K562 (cell line): ENCODE data around the gene TPO. TPM values are rescaled to one million over a fixed set of nuclear protein-coding genes. Genes with fewer than 3 reads are reported as not detected.

Experiments used
- ATAC-seq: fragments of 200-7000 bp; cut with Tn5 transposase; 3 replicates; pipeline ENCODE4 v1.9.1; 2020; ENCODE audit warnings: moderate library complexity
- BruUV-seq: library from RNA; stranded (reverse); fragments of 400-500 nt; replicated peaks from 2 replicates; lab custom pipeline; 2021; lab: Mats Ljungman, UMichigan
- CTCF ChIA-PET: fragments of 300-600 bp; formaldehyde crosslinking; extraction: SDS; loops from one replicate; lab custom pipeline; 2021; ENCODE audit warnings: low intra/inter-chr PET ratio; lab: Yijun Ruan, JAX
- POLR2A ChIA-PET: fragments of 300-600, 350-650 bp; sonication (Branson Sonifier 250); formaldehyde crosslinking; extraction: SDS; loops from one replicate; lab custom pipeline; 2021; ENCODE audit warnings: antibody characterized with exemption, inconsistent platforms; lab: Yijun Ruan, JAX
- DNase-seq, 4 experiments: peaks; one replicate each; pipeline versions ENCODE4 v3.0.0 to v3.0.0-alpha.2; 2011 to 2018; ENCODE audit warnings: low spot score in 3 of 4, mixed read lengths in 3 of 4; ENCODE audit errors: extremely low read depth in 1 of 4
- FAIRE-seq: peaks from 2 replicates; lab custom pipeline; 2011; peaks lifted over from hg19 to GRCh38; lab: Jason Lieb, UNC
- H2AFZ ChIP-seq: 2 replicates; pipeline ENCODE4 v1.6.0; 2011; ENCODE audit warnings: low read depth, low read length, control low read depth, inconsistent platforms
- H3K27ac ChIP-seq: fragments of 200-600 bp; 3 replicates; pipeline ENCODE4 v1.8.0; 2011; ENCODE audit warnings: low read depth, mild to moderate bottlenecking, control low read depth, inconsistent platforms, low read length, moderate library complexity, mixed read lengths; ENCODE audit errors: extremely low read depth
- H3K27me3 ChIP-seq, 2 experiments: fragments of 300-600 bp in 1 of 2; 2 replicates in 1 of 2; 3 replicates in 1 of 2; pipeline versions ENCODE4 v1.6.0 to v1.8.0; 2011; ENCODE audit warnings: inconsistent platforms in 2 of 2, low read length in 2 of 2, mild to moderate bottlenecking in 1 of 2, mixed read lengths in 1 of 2, moderate library complexity in 1 of 2; ENCODE audit not compliant: control insufficient read depth in 2 of 2, insufficient read depth in 2 of 2
- H3K36me3 ChIP-seq: fragments of 300-600 bp; 3 replicates; pipeline ENCODE4 v1.8.0; 2011; ENCODE audit warnings: mild to moderate bottlenecking, low read length, inconsistent platforms; ENCODE audit not compliant: control insufficient read depth, insufficient read depth
- H3K4me1 ChIP-seq, 2 experiments: fragments of 200-600 bp in 1 of 2; replicated peaks in 1 of 2; 2 replicates in 1 of 2; 3 replicates in 1 of 2; pipeline versions ENCODE4 v1.5.1 to v1.8.0; 2011; ENCODE audit warnings: inconsistent platforms in 2 of 2, low read length in 2 of 2, mild to moderate bottlenecking in 1 of 2, mixed read lengths in 1 of 2, moderate library complexity in 1 of 2; ENCODE audit not compliant: control insufficient read depth in 2 of 2, insufficient read depth in 2 of 2
- H3K4me2 ChIP-seq: 2 replicates; pipeline ENCODE4 v1.6.1; 2011; ENCODE audit warnings: low read length, control low read depth, inconsistent platforms, mixed read lengths; ENCODE audit not compliant: insufficient read depth
- H3K4me3 ChIP-seq: fragments of 200-600 bp; sonication (generic), shearing (Covaris generic); 2 replicates; pipeline ENCODE4 v1.5.1; 2016; ENCODE audit warnings: control low read depth, inconsistent platforms
- H3K79me2 ChIP-seq: fragments of 200-600 bp; 3 replicates; pipeline ENCODE4 v1.8.0; 2011; ENCODE audit warnings: low read length, inconsistent platforms; ENCODE audit not compliant: control insufficient read depth, insufficient read depth
- H3K9ac ChIP-seq, 2 experiments: 2 replicates each; pipeline versions ENCODE4 v1.6.0 to v1.6.1; 2011; ENCODE audit warnings: low read depth in 2 of 2, low read length in 2 of 2, control low read depth in 1 of 2, inconsistent platforms in 1 of 2, mild to moderate bottlenecking in 1 of 2, mixed read lengths in 1 of 2; ENCODE audit not compliant: insufficient read depth in 1 of 2
- H3K9me1 ChIP-seq: one replicate; pipeline ENCODE4 v1.6.0; 2011; ENCODE audit warnings: inconsistent platforms, mild to moderate bottlenecking, low read length, moderate library complexity; ENCODE audit not compliant: control insufficient read depth, insufficient read depth
- H3K9me3 ChIP-seq: replicated peaks from 2 replicates; pipeline ENCODE4 v1.5.1; 2011; ENCODE audit warnings: low read depth, low read length, inconsistent platforms; ENCODE audit not compliant: control insufficient read depth, insufficient read depth
- H4K20me1 ChIP-seq: replicated peaks from 2 replicates; pipeline ENCODE4 v1.6.1; 2011; ENCODE audit warnings: low read length, inconsistent platforms, mixed read lengths; ENCODE audit not compliant: control insufficient read depth, insufficient read depth
- ATF4 ChIP-seq: fragments of 450-650 bp; formaldehyde crosslinking; IDR thresholded peaks from 2 replicates; pipeline ENCODE4 v1.4.0; 2022; ENCODE audit warnings: mild to moderate bottlenecking, moderate library complexity
- ETV1 ChIP-seq: fragments of 450-650 bp; conservative IDR thresholded peaks from 2 replicates; pipeline ENCODE4 v1.6.1; 2016; ENCODE audit warnings: missing genetic modification characterization, control low read depth, low read depth, missing compliant biosample characterization
- HNRNPH1 ChIP-seq: fragments of 200-400 bp; formaldehyde crosslinking; optimal IDR thresholded peaks from 2 replicates; pipeline ENCODE3; 2017; ENCODE audit warnings: low read depth, mild to moderate bottlenecking, low read length, moderate library complexity
- L3MBTL2 ChIP-seq: fragments of 450-650 bp; IDR thresholded peaks from 2 replicates; pipeline ENCODE4 v1.6.1; 2016; ENCODE audit warnings: mild to moderate bottlenecking, moderate library complexity
- NR0B1 ChIP-seq: fragments of 450-650 bp; IDR thresholded peaks from one replicate; pipeline ENCODE4 v1.6.1; 2018; ENCODE audit warnings: mild to moderate bottlenecking, moderate library complexity; ENCODE audit not compliant: partially characterized antibody
- SFPQ ChIP-seq: fragments of 200-400 bp; formaldehyde crosslinking; IDR thresholded peaks from 2 replicates; pipeline ENCODE4 v1.6.1; 2017; ENCODE audit warnings: mild to moderate bottlenecking, low read depth, low read length, moderate library complexity
- SMAD1 ChIP-seq: fragments of 150-350 bp; IDR thresholded peaks from 2 replicates; pipeline ENCODE4 v1.6.1; 2014; ENCODE audit warnings: low read length, low read depth; ENCODE audit not compliant: partially characterized antibody
- THAP7 ChIP-seq: fragments of 250-450 bp; sonication (Bioruptor Pico); IDR thresholded peaks from 2 replicates; pipeline ENCODE4 v1.5.0; 2021
- ZBTB9 ChIP-seq: fragments of 450-650 bp; formaldehyde crosslinking; IDR thresholded peaks from 2 replicates; pipeline ENCODE4 v1.4.0; 2020; ENCODE audit warnings: mild to moderate bottlenecking, moderate library complexity
- ZFP1 ChIP-seq: fragments of 450-650 bp; formaldehyde crosslinking; IDR thresholded peaks from 2 replicates; pipeline ENCODE4 v1.4.0; 2020; ENCODE audit warnings: mild to moderate bottlenecking, mixed read lengths
- ZNF121 ChIP-seq: sonication (generic); formaldehyde crosslinking; conservative IDR thresholded peaks from 2 replicates; pipeline ENCODE4 v1.8.0; 2022; ENCODE audit warnings: missing genetic modification reagents
- ZNF133 ChIP-seq: fragments of 250-450 bp; sonication (Bioruptor Pico); IDR thresholded peaks from 2 replicates; pipeline ENCODE4 v1.4.0; 2020; ENCODE audit warnings: mild to moderate bottlenecking
- ZNF518B ChIP-seq: fragments of 250-450 bp; sonication (Bioruptor Pico); IDR thresholded peaks from 2 replicates; pipeline ENCODE4 v1.5.0; 2021; ENCODE audit warnings: mild to moderate bottlenecking, moderate library complexity
- whole genome bisulfite sequencing: fragments of 100-300 bp; shearing (Covaris generic); methylation state at CpG from one replicate; pipeline ENCODE4 v1.1.6; 2016; ENCODE audit warnings: low coverage, mixed read lengths; ENCODE audit not compliant: insufficient coverage; ENCODE audit errors: missing lambda C conversion rate; 5-methylcytosine and 5-hydroxymethylcytosine counted together
- in situ Hi-C: fragments of 300-500 bp; cut with MboI; formaldehyde crosslinking; loops from 4 replicates; pipeline ENCODE4 v1.15.0; 2018; ENCODE audit warnings: inconsistent platforms, mixed read lengths
- intact Hi-C: fragments of 100-400 bp; cut with micrococcal nuclease; formaldehyde crosslinking; loops from 2 replicates; pipeline ENCODE4 v1.14.2; 2022
- polyA plus RNA-seq, 8 experiments: library from polyadenylated mRNA; depleted of rRNA in 4 of 8; stranded (reverse) in 5 of 8; unstranded in 3 of 8; fragments of >200 nt; fragmentation: Nextera tagmentation in 2 of 8; fragmentation: Illumina TruSeq in 1 of 8; extraction: Ambion mirVana in 2 of 8; extraction: Trizol in 1 of 8; gene quantifications; 2 replicates each; pipeline versions ENCODE4 v1.2.1 to v1.2.3, GENCODE V29; 2011 to 2014; ENCODE audit warnings: inconsistent platforms in 1 of 8, missing spikeins in 1 of 8
- total RNA-seq, 7 experiments: library from RNA; depleted of rRNA in 6 of 7; stranded (reverse); fragments of >200 nt in 6 of 7; fragmentation: Illumina TruSeq in 2 of 7; extraction: Trizol in 2 of 7; gene quantifications; 2 replicates each; pipeline versions ENCODE4 v1.2.1 to v1.2.3, GENCODE V29; 2011 to 2021; ENCODE audit warnings: low replicate concordance in 1 of 7

The TPO gene
- total and polyA plus RNA-seq, 9 of the 15 experiments (the other 6 are each of a cell fraction or from before 2014, with no cell fraction given), result not detected

- Histone ChIP-seq H3K4me2 (no peak overlapping the region), H3K36me3 (no peaks in the 10 kb centered on the region), H3K27me3 (no peaks in the 10 kb centered on the region), H3K9ac (no peak overlapping the region), H3K9me1 (no peaks in the 10 kb centered on the region), H3K4me3 (no peak overlapping the region), H3K9me3 (no peaks in the 10 kb centered on the region), H4K20me1 (no peaks in the 10 kb centered on the region), H3K4me1 (no peaks in the 10 kb centered on the region), H2AFZ (no peak overlapping the region), H3K27ac (no peak overlapping the region), H3K79me2 (no peaks in the 10 kb centered on the region)
- BruUV-seq, result no TSS peak
- FAIRE-seq, result no peak
- ChIA-PET POLR2A (no interaction called here), CTCF (no interaction called here)
- intact Hi-C loops (no loop called here), in situ Hi-C loops (no loop called here)
- 0% methylated on average over 6 of the region's 6 CpGs for WGBS
- DNase-seq, result no peak
- no peak for ATAC-seq
- TF ChIP-seq ZFP1 (no peak), NR0B1 (no peak), ZNF518B (CRISPR knock-in tag) (no peak), ZNF133 (CRISPR knock-in tag) (no peak), ZNF121 (CRISPR knock-in tag) (no peak), L3MBTL2 (no peak), HNRNPH1 (no peak), THAP7 (CRISPR knock-in tag) (no peak), SMAD1 (no peak), ETV1 (tag) (no peak), ATF4 (CRISPR knock-in tag) (no peak), ZBTB9 (CRISPR knock-in tag) (no peak), SFPQ (no peak)
These were observed 42.2 kb downstream of the TPO start for GRCh38 chr2:1455466-1455865.
